ENCODE results near the gene S100A13.
"Not testable (repeated sequence)": the region's sequence is repeated elsewhere in the genome, so short reads cannot be mapped to it uniquely, and the experiment has no call there.

Gene S100A13

DNA sequence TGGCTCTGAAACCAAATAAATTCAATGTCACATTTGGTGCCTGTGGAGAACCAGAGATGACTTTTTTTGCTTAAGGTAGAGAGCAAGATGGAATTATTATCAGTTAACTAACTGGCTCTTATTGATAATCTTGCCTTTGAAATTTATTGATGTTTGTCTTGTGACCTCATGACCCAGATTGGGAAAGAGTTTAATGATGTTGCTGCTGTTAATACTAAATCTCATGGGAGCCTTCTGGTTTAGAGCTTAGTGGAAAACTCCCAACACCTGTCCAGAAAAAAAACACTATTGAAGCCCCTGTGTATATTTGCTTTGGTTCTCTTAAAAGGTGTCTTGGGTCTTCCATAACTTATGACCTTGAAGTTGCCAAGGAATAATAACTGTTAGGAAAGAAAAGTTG is 16.5 kb upstream of the S100A13 start:
- H3K9ac ChIP-seq, result no peak overlapping the region
- H3K36me3 ChIP-seq, result peaks cover 73 to 90% (median 87%) of the 10 kb centered on the region in 11 experiments
- TF ChIP-seq Cebpa-rat (IDR thresholded peaks at IDR 0.05), result no peak
- peak overlapping the region in 3 of 11 experiments; percentile 6 to 86 (median 39); a peak in 3 of 22 replicates for H3K4me2 ChIP-seq
- no peak overlapping the region for H3K27ac ChIP-seq
- H3K4me3 ChIP-seq, result no peak overlapping the region
- no peaks in the 10 kb centered on the region for H3K27me3 ChIP-seq
- H3K9me3 ChIP-seq (replicated peaks in 1 of 11), result no peaks in the 10 kb centered on the region
- peaks cover 0 to 26% (median 8%) of the 10 kb centered on the region in 11 experiments; a peak in 8 of 22 replicates for H4K20me1 ChIP-seq
- H3K4me1 ChIP-seq, result peaks cover 34 to 75% (median 44%) of the 10 kb centered on the region in 10 experiments

DNA sequence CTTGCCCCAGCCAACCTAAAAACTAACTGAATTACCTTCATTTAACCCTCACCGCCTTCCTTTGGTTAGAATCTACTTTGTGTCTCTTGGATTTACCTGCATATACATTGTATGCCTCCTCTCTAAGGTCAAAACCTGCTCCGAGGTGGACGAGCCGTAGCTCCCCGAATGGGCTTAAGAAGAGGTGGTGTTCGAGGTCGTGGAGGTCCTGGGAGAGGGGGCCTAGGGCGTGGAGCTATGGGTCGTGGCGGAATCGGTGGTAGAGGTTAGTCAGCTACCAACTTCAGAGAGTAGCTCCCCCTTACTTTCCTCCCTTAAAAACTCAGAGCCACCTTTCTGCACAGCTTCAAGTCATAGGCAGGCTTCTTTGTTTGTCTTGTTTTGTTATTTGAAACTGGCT is 15.8 kb upstream of the S100A13 start:
- no peak overlapping the region for H3K27ac ChIP-seq
- H3K9me3 ChIP-seq (replicated peaks in 1 of 11), result no peaks in the 10 kb centered on the region
- no peak for TF ChIP-seq Cebpa-rat (IDR thresholded peaks at IDR 0.05)
- H3K4me3 ChIP-seq, result no peak overlapping the region
- H3K27me3 ChIP-seq, result no peaks in the 10 kb centered on the region
- peak overlapping the region in 3 of 11 experiments; percentile 6 to 86 (median 39); a peak in 3 of 22 replicates for H3K4me2 ChIP-seq
- H3K36me3 ChIP-seq, result peaks cover 80 to 97% (median 95%) of the 10 kb centered on the region in 11 experiments
- peaks cover 30 to 71% (median 38%) of the 10 kb centered on the region in 10 experiments for H3K4me1 ChIP-seq
- peaks cover 0 to 26% (median 8%) of the 10 kb centered on the region in 11 experiments; a peak in 8 of 22 replicates for H4K20me1 ChIP-seq
- H3K9ac ChIP-seq, result no peak overlapping the region

DNA sequence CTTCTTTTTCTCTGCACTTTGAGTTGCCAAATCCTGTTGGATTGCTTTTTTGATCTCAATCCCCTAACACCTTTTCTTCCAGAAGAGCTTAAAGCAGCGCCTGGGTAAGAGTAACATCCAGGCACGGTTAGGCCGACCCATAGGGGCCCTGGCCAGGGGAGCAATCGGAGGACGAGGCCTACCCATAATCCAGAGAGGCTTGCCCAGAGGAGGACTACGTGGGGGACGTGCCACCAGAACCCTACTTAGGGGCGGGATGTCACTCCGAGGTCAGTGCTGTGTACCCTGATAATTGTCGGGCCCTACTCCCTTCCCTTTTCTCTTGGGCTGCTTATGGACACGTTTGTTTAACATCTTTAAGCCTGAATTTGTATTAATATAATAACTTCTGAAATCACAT is 14.9 kb upstream of the S100A13 start:
- H3K9me3 ChIP-seq (replicated peaks in 1 of 11), result no peaks in the 10 kb centered on the region
- H4K20me1 ChIP-seq, result peaks cover 0 to 26% (median 8%) of the 10 kb centered on the region in 11 experiments; a peak in 8 of 22 replicates

DNA sequence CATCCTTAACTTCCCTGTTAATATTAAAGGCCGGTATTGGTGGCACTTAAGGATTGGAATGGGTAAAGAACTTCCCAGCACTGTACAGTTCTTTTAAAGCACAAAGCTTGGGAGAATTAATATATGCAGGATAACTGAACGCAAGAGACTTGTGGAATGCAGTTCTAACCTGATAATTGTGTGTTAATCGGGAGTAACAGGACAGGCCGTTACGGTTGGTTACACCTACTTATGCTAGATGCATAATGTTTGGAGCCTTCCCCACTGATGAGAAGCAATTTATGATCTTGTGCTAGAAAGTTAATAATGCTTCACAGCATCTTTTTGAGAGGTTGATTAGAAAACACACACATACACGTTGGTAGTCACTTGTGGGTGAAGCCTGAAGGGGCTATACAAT is 13.6 kb upstream of the S100A13 start:
- Histone ChIP-seq H3K4me1 (peaks cover 27 to 65% (median 35%) of the 10 kb centered on the region in 10 experiments), H3K27me3 (no peaks in the 10 kb centered on the region), H3K27ac (no peak overlapping the region), H3K4me2 (no peak overlapping the region), H3K9me3 (replicated peaks in 1 of 11) (no peaks in the 10 kb centered on the region), H3K9ac (0 out of 22 replicates have a peak overlapping the region, but pooled peaks of 1 of the 11 experiments have one; percentile 22), H3K36me3 (peaks cover 100% of the 10 kb centered on the region in 11 experiments), H4K20me1 (peaks cover 0 to 28% (median 12%) of the 10 kb centered on the region in 11 experiments; a peak in 8 of 22 replicates), H3K4me3 (no peak overlapping the region)
- no peak for TF ChIP-seq Cebpa-rat (IDR thresholded peaks at IDR 0.05)

More for the DNA sequence above, 14.9 kb upstream of the S100A13 start:
- peak overlapping the region in 1 of 11 experiments; percentile 4; a peak in 1 of 22 replicates for H3K9ac ChIP-seq
- peaks cover 90 to 100% (median 100%) of the 10 kb centered on the region in 11 experiments for H3K36me3 ChIP-seq
- no peak overlapping the region for H3K27ac ChIP-seq
- TF ChIP-seq Cebpa-rat (IDR thresholded peaks at IDR 0.05), result no peak
- H3K4me1 ChIP-seq, result peaks cover 25 to 65% (median 34%) of the 10 kb centered on the region in 10 experiments
- H3K4me3 ChIP-seq, result no peak overlapping the region
- no peaks in the 10 kb centered on the region for H3K27me3 ChIP-seq
- H3K4me2 ChIP-seq, result no peak overlapping the region

- not testable (repeated sequence) for H3K4me3 ChIP-seq; H3K4me2 ChIP-seq; H3K9ac ChIP-seq; H3K27ac ChIP-seq; H3K27me3 ChIP-seq; H3K9me3 ChIP-seq (replicated peaks in 1 of 11)
- H3K36me3 ChIP-seq, result peaks cover 95 to 100% (median 100%) of the 10 kb centered on the region in 11 experiments
- peaks cover 31 to 65% (median 38%) of the 10 kb centered on the region in 10 experiments for H3K4me1 ChIP-seq
- H4K20me1 ChIP-seq, result peaks cover 0 to 31% (median 14%) of the 10 kb centered on the region in 11 experiments; a peak in 8 of 22 replicates
Observed at GRCh38 chr1:153640213-153640612, 12.9 kb upstream of the S100A13 start.

DNA sequence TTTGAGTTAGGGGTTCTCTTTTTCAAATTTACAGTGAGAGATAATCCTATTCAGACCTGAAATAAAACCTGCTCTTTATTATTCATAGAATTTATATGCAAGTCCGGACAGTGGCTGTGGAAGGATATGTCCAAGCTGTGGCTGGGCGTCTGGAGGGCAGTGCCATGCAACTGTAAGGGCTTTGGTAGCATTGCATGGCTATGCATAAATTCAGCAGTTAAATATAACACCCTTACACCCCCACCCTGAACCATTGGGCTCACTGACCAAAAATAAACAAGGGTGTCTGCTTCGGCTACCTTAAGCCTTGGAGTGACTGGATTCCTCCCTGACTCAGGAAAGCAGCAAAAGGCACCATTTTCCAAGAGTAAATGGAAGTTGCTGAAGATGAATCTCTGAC is 12.0 kb upstream of the S100A13 start:
- Histone ChIP-seq H3K36me3 (peaks cover 86 to 94% (median 92%) of the 10 kb centered on the region in 11 experiments), H3K4me1 (peaks cover 27 to 59% (median 37%) of the 10 kb centered on the region in 10 experiments), H3K4me3 (no peak overlapping the region), H4K20me1 (peaks cover 0 to 34% (median 14%) of the 10 kb centered on the region in 11 experiments; a peak in 9 of 22 replicates), H3K27ac (no peak overlapping the region), H3K9me3 (replicated peaks in 1 of 11) (no peaks in the 10 kb centered on the region), H3K27me3 (no peaks in the 10 kb centered on the region), H3K4me2 (no peak overlapping the region), H3K9ac (no peak overlapping the region)
- TF ChIP-seq Cebpa-rat (IDR thresholded peaks at IDR 0.05), result no peak

GRCh38 chr1:153638261-153638660 is 11.0 kb upstream of the S100A13 start:
- peaks cover 0 to 4% (median 0%) of the 10 kb centered on the region in 11 experiments; a peak in 4 of 22 replicates for H3K9me3 ChIP-seq (replicated peaks in 1 of 11)
- no peaks in the 10 kb centered on the region for H3K27me3 ChIP-seq
- peaks cover 29 to 52% (median 33%) of the 10 kb centered on the region in 10 experiments for H3K4me1 ChIP-seq
- H4K20me1 ChIP-seq, result peaks cover 0 to 34% (median 14%) of the 10 kb centered on the region in 11 experiments; a peak in 9 of 22 replicates
- H3K27ac ChIP-seq, result no peak overlapping the region
- no peak overlapping the region for H3K4me2 ChIP-seq
- TF ChIP-seq Cebpa-rat (IDR thresholded peaks at IDR 0.05), result no peak
- H3K4me3 ChIP-seq, result no peak overlapping the region
- H3K9ac ChIP-seq, result no peak overlapping the region
- peaks cover 76 to 86% (median 82%) of the 10 kb centered on the region in 11 experiments for H3K36me3 ChIP-seq

DNA sequence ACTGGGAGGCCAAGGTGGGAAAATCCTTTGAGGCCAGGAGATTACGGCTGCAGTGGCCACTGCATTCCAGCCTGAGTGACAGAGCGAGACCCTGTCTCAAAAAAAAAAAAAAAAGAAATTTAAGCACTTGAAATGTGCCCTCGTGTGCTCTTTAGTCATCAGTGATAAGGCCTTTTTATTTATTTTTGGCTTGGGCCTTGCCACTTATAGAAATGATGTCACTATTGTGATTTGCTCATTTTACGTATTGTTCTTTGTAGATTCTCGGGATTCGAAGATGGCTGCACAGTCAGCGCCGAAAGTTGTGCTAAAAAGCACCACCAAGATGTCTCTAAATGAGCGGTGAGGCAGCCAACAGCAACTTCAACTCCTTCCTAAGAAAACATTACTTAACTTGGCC is 9.0 kb upstream of the S100A13 start:
- peak overlapping the region in 6 of 10 experiments; percentile 78 to 85 (median 84); a peak in 9 of 20 replicates for H3K4me3 ChIP-seq
- H4K20me1 ChIP-seq, result peaks cover 0 to 25% (median 7%) of the 10 kb centered on the region in 11 experiments; a peak in 9 of 22 replicates
- H3K9ac ChIP-seq, result peak overlapping the region in 4 of 11 experiments; percentile 98 to 99 (median 99); a peak in 5 of 22 replicates
- peaks cover 0 to 14% (median 3%) of the 10 kb centered on the region in 11 experiments; a peak in 6 of 22 replicates for H3K9me3 ChIP-seq (replicated peaks in 1 of 11)
- peaks cover 44 to 52% (median 47%) of the 10 kb centered on the region in 10 experiments for H3K4me1 ChIP-seq
- H3K27ac ChIP-seq, result peak overlapping the region in 4 of 11 experiments; percentile 99 to 100 (median 100); a peak in 4 of 22 replicates
- H3K27me3 ChIP-seq, result no peaks in the 10 kb centered on the region
- H3K36me3 ChIP-seq, result peaks cover 59 to 79% (median 64%) of the 10 kb centered on the region in 11 experiments
- no peak for TF ChIP-seq Cebpa-rat (IDR thresholded peaks at IDR 0.05)
- peak overlapping the region; percentile 76 to 96 (median 91) for H3K4me2 ChIP-seq

DNA sequence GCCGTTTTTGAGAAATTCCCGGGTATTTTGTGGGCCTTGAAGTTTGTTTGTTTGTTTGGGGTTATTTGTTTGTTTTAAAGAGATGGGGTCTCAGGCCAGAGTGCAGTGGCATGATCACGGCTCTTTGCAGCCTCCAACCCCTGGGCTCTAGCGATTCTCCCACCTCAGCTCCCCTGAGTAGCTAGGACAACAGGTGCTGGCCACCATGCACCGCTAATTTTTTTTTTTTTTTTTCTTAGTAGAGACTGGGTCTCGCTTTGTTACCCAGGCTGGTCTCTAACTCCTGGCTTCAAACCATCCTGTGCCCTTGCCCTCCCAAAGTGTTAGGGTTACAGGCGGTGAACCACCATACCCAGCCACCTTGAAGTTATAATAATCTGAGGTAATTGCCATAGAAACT is 8.6 kb upstream of the S100A13 start:
- no peak for TF ChIP-seq Cebpa-rat (IDR thresholded peaks at IDR 0.05)
- peaks cover 54 to 74% (median 59%) of the 10 kb centered on the region in 11 experiments for H3K36me3 ChIP-seq
- H4K20me1 ChIP-seq, result peaks cover 0 to 21% (median 7%) of the 10 kb centered on the region in 11 experiments; a peak in 9 of 22 replicates
- H3K9ac ChIP-seq, result peak overlapping the region; percentile 98 to 100 (median 99); a peak in 17 of 22 replicates
- H3K4me3 ChIP-seq, result peak overlapping the region; percentile 71 to 85 (median 80); a peak in 18 of 20 replicates
- H3K27me3 ChIP-seq, result no peaks in the 10 kb centered on the region
- peak overlapping the region; percentile 76 to 96 (median 91) for H3K4me2 ChIP-seq
- peaks cover 46 to 53% (median 51%) of the 10 kb centered on the region in 10 experiments for H3K4me1 ChIP-seq
- H3K9me3 ChIP-seq (replicated peaks in 1 of 11), result peaks cover 0 to 14% (median 3%) of the 10 kb centered on the region in 11 experiments; a peak in 6 of 22 replicates
- H3K27ac ChIP-seq, result peak overlapping the region in 10 of 11 experiments; percentile 98 to 100 (median 99); a peak in 13 of 22 replicates

All from BLaER1 treated with 17β-estradiol and CSF1 and Interleukin-3, amounts not matched to agents 10 nM and 100 nM (cell line).